GM12801 (cell line): ENCODE measurements around the gene GPRC5A.

Experiments used
- TF ChIP-seq, protein P1 (sequence below): IDR thresholded peaks from one replicate; pipeline ENCODE4 v1.5.1; 2011; ENCODE audit warnings: control low read depth; ENCODE audit not compliant: insufficient read length; ENCODE audit errors: extremely low read depth

The GPRC5A gene

DNA sequence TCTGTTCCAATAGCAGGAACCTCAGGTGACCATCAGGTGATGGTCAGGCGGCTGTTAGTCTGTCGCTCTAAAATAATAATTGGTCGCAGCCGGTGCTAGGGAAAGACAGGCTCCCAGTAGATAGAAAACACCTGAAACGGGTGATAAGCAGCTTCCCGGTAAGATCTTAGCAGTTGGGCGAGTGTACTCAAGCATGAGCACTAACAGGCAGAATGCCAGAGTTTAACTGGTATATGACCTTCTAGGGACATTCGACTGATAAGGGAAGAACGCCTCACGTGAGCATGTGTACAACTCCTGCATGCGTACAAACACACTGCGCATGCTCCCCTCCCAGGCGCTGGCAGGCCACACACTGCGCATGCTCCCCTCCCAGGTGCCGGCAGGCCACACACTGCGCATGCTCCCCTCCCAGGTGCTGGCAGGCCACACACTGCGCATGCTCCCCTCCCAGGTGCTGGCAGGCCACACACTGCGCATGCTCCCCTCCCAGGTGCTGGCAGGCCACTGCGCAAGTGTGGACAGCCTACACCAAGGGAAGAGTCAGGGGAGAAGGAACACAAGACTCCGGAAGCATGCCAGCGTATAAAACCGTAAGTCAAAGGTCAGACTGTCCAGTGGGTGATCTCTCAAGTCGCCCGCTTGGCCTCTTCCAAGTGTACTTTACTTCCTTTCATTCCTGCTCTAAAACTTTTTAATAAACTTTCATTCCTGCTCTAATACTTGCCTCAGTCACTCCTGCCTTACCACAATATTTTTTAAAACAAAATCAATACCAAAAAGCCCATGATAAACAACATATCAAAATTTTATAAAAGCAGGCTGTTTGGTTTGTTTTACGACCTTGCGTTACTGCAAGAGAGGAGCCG is 36.1 kb downstream of the GPRC5A start:
- TF ChIP-seq, protein P1, sequence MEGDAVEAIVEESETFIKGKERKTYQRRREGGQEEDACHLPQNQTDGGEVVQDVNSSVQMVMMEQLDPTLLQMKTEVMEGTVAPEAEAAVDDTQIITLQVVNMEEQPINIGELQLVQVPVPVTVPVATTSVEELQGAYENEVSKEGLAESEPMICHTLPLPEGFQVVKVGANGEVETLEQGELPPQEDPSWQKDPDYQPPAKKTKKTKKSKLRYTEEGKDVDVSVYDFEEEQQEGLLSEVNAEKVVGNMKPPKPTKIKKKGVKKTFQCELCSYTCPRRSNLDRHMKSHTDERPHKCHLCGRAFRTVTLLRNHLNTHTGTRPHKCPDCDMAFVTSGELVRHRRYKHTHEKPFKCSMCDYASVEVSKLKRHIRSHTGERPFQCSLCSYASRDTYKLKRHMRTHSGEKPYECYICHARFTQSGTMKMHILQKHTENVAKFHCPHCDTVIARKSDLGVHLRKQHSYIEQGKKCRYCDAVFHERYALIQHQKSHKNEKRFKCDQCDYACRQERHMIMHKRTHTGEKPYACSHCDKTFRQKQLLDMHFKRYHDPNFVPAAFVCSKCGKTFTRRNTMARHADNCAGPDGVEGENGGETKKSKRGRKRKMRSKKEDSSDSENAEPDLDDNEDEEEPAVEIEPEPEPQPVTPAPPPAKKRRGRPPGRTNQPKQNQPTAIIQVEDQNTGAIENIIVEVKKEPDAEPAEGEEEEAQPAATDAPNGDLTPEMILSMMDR = no peak

DNA sequence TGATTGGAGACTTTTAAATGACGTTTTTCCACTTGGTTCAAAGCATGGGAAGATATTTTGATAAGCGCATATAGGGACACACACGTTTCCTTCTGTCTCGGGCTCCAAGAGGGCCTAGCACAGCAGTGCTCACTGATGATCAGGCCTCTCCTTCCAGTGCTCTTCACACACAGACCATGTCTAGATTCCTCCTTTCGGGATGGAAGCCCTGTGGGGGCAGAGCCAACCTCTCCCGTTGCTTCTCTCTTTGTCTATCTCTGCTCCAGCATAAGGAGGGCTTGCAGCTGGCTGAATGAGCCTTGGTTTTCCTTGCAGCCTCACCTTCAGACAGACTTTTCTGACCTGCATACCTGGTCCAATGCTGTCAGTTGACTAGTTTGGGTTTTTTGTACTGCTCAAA is 38.3 kb downstream of the GPRC5A start:
- TF ChIP-seq, protein P1 = no peak

DNA sequence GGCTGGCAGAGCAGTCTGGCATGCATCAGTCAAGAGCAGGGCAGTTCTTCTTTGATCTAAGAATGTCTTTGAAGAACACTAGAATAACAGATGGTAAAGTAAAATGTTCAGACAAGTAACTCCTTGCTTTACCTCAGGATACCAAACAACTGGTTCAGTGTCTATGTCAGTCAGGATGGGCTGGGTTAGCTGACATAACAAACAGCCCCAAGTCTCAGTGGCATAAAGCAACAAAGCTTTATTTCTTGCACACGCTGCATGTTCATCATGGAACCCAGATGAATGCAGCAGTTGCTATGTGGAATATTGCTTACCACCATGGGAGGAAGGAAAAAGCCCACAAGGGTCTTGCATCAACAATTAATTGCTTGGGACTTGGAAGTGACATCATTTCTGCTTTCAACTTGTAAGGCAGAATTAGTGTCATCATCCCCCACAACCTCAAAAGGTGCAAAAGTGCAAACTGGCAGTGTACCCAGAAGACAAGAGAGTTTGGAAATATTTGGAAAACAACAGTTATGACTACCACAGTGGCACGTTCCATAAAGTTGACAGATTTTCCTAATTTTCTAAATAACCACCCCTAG is 39.4 kb downstream of the GPRC5A start:
- TF ChIP-seq, protein P1 = no peak

DNA sequence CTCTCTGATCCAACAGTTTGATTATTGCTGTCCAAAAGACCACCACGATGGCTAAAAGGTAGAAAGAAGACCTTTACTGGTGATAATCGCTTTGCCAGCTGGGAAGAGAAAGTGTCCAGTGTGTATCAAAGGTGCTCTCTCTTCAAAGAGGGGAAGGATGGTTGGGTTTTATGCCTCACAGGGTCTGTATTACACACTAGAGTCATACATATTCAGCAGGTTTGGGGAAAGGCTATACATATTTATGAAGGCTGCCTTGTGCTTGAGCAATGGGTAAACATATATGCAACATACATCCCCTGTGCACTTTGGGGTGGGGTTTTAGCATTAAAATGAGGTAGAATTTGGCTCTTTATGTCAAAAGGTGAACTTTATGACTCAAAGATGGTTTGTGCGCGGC is 42.4 kb downstream of the GPRC5A start:
- TF ChIP-seq, protein P1 = no peak

DNA sequence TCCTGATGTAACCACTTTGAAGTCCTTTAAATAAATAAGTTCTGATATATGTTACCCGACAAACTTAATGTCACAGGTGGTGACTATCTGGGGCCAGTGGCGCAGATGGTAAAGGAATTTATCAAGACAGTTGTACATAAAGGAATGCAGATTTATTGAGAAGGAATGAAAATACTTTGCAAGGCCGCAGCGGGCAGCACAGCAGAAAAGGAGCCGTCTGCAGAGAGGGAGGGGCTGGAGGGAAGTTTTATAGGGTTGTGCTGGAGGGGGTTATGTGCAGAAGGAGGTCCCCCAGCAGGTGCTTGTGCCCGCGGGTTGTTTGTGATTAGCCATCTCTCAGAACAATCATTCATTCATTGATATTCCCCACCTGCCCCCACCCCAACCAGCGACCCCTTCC is 43.2 kb downstream of the GPRC5A start:
- TF ChIP-seq, protein P1 = no peak

DNA sequence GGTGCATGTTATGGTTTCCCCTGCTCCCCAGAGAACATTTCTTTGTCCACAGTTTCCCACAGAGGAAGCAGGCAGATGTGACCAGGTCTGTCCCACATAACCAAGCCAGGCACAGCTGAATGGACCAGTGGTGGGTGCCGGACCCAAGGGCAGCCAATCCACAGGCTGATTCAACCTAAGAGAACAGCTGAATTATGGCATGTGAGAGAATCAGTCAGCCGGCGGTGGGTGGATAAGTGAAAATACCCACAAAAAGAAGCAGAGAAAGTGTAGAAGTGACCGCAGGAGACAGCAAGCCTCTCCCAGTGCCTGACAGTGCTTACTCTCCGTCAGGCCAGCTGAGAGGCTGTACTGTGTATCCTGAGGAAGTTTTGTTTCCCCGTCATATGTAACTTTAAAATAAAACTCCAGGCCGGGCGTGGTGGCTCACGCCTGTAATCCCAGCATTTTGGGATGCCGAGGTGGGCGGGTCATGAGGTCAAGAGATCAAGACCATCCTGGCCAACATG is 45.7 kb downstream of the GPRC5A start:
- TF ChIP-seq, protein P1 = no peak

DNA sequence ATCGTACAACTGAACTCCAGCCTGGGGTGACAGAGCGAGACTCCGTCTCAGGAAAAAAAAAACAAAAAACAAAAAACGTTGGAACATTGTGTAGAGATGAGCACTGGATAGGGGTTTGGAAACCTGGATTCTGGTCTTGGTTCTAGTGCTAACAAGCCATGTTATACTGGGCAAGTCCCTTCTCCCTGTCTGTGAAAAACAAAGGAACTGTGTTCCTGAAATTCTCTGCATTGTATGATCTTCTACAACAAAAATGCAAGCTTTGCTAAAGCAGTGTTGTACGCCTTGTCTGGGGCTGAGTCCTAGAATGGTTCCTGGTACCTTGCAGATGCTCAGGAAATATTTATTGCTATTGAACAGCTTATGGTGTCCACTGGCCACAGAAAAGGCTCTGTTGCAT is 47.2 kb downstream of the GPRC5A start:
- TF ChIP-seq, protein P1 = no peak
